Endothelial cell of umbilical vein (primary cell): ENCODE results near the gene ARHGAP30.

Source experiments
- CTCF ChIP-seq, 2 donors: IDR thresholded peaks; 1 replicate in 1 of 2; 2 replicates in 1 of 2; pipeline ENCODE4 v1.5.1; 2011; ENCODE audit warnings: low read length in 2 of 2, mild to moderate bottlenecking in 2 of 2, moderate library complexity in 2 of 2, control low read depth in 1 of 2, inconsistent platforms in 1 of 2, low read depth in 1 of 2; ENCODE audit not compliant: insufficient read depth in 1 of 2; ENCODE audit errors: extremely low read depth in 1 of 2
- EZH2 ChIP-seq: IDR thresholded peaks from 2 replicates; pipeline ENCODE4 v1.6.1; 2012; ENCODE audit warnings: borderline replicate concordance, low read depth, mild to moderate bottlenecking, moderate library complexity, low read length, inconsistent platforms; ENCODE audit not compliant: severe bottlenecking
- FOS ChIP-seq: IDR thresholded peaks from 2 replicates; pipeline ENCODE4 v1.6.1; 2011; ENCODE audit warnings: mild to moderate bottlenecking, low read length, moderate library complexity, borderline replicate concordance; ENCODE audit not compliant: insufficient read depth
- GATA2 ChIP-seq: IDR thresholded peaks from 2 replicates; pipeline ENCODE4 v1.7.0; 2011; ENCODE audit warnings: low read depth, mild to moderate bottlenecking, moderate library complexity, mixed read lengths, low read length; ENCODE audit not compliant: insufficient read length, insufficient read depth
- JUN ChIP-seq: IDR thresholded peaks from 2 replicates; pipeline ENCODE4 v1.6.1; 2011; ENCODE audit warnings: borderline replicate concordance, low read depth; ENCODE audit not compliant: insufficient read length, insufficient read depth
- MYC ChIP-seq: IDR thresholded peaks from one replicate; pipeline ENCODE4 v1.6.1; 2011; ENCODE audit warnings: mild to moderate bottlenecking, low read depth, low read length
- POLR2A ChIP-seq: IDR thresholded peaks from 2 replicates; pipeline ENCODE4 v1.6.1; 2012; ENCODE audit warnings: low read depth, mild to moderate bottlenecking, control low read depth, low read length
- POLR2AphosphoS5 ChIP-seq: IDR thresholded peaks from 2 replicates; pipeline ENCODE4 v1.6.1; 2012; ENCODE audit warnings: low read depth, mild to moderate bottlenecking, control low read depth, low read length, moderate library complexity; ENCODE audit not compliant: insufficient read depth
- TF ChIP-seq, protein P1 (sequence below): IDR thresholded peaks from 2 replicates; pipeline ENCODE4 v1.6.1; 2011; ENCODE audit not compliant: insufficient read depth, insufficient read length

DNA sequence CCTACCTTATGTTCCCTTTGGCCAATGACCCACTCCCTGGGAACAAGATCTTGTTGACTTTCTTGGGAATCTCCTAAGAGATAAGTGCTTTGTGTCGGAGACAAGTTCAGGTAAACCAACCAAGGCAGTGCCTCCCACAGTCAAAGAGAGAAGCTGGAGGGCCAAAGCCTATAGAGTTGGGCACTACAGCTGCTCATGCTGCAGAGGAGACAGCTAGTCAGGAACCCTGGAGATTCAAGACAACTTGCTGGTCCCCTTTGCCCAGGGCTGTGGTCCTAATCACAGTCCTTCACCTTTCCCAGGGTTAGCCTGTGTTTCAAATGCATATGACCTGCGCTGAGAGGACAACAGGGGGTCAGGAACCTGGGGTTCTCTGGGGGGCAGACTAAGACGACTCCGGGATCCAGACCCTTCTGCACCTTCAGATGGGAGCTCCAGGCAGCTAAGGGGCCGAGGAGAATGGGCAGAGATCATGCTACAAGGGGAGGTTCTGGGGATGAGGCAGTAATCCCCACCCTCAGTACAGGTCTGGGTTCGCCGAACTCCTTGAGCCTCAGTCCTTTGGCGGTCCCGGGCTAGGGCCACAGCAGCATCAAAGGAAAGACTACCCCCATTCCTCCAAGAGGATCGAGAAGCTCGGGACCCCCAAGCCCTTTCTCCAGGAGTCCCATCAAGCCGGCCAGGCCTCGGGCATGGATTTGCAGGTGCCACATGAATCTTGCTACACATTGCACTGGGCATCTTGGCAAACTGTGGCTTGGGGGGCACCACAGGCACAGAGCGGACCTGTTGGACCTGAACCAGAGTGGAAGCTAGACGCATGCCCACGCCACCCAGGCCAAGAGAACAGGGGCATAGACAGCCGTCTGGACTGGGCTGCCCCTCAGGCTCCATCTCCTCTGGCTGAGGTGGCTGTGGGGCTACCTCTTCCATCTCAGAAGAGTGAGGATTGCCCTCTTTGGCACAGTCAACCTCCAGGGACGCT lies 22.0 kb downstream of the ARHGAP30 start:
- TF ChIP-seq EZH2 (no peak), CTCF (IDR thresholded peaks at IDR 0.05; ENCODE audit: extremely low read depth in 1 of 2, insufficient read depth in 1 of 2, low read depth in 1 of 2, low read length in 2 of 2) (no peak), GATA2 (no peak), POLR2A (no peak), POLR2AphosphoS5 (no peak), MYC (no peak), FOS (no peak), JUN (no peak)
- TF ChIP-seq, protein P1, sequence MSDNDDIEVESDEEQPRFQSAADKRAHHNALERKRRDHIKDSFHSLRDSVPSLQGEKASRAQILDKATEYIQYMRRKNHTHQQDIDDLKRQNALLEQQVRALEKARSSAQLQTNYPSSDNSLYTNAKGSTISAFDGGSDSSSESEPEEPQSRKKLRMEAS = no peak
